Endothelial cell of umbilical vein (primary cell): ENCODE data around the gene STAT5B. TPM values are rescaled to one million over a fixed set of nuclear protein-coding genes. Genes with fewer than 3 reads are reported as not detected.

Experiments
- BruUV-seq: library from RNA; stranded (reverse); fragments of 400-500 nt; replicated peaks from 2 replicates; lab custom pipeline; 2021; lab: Mats Ljungman, UMichigan
- CTCF ChIA-PET: fragments of 300-600, 350-600 bp; sonication (Branson Sonifier 250); formaldehyde crosslinking; loops from one replicate; lab custom pipeline; 2021; ENCODE audit warnings: antibody characterized with exemption, inconsistent platforms; lab: Charles Lee
- POLR2A ChIA-PET: fragments of 300-600, 350-600 bp; sonication (Branson Sonifier 250); formaldehyde crosslinking; loops from one replicate; lab custom pipeline; 2021; ENCODE audit warnings: antibody characterized with exemption, inconsistent platforms; lab: Charles Lee
- DNase-seq: peaks from one replicate; pipeline ENCODE4 v3.0.0-alpha.2; 2011; ENCODE audit warnings: low read depth, low spot score
- FAIRE-seq: peaks from 2 replicates; lab custom pipeline; 2011; peaks lifted over from hg19 to GRCh38; lab: Jason Lieb, UNC
- H2AFZ ChIP-seq: 2 replicates; pipeline ENCODE4 v1.6.0; 2012; ENCODE audit warnings: low read depth, low read length, control low read depth, inconsistent platforms
- H3K27ac ChIP-seq: 2 replicates; pipeline ENCODE4 v1.5.1; 2011; ENCODE audit warnings: low read depth, mild to moderate bottlenecking, control low read depth, low read length, moderate library complexity; ENCODE audit not compliant: insufficient read depth
- H3K27me3 ChIP-seq, 2 experiments: 2 replicates each; pipeline versions ENCODE4 v1.6.0 to v1.6.1; 2011; ENCODE audit warnings: low read length in 2 of 2, mixed read lengths in 1 of 2; ENCODE audit not compliant: control insufficient read depth in 2 of 2, insufficient read depth in 2 of 2
- H3K36me3 ChIP-seq, 2 experiments: 2 replicates in 1 of 2; 3 replicates in 1 of 2; pipeline ENCODE4 v1.5.1; 2011; ENCODE audit warnings: low read length in 2 of 2, mild to moderate bottlenecking in 1 of 2, moderate library complexity in 1 of 2; ENCODE audit not compliant: control insufficient read depth in 2 of 2, insufficient read depth in 2 of 2; ENCODE audit errors: extremely low read depth in 1 of 2
- H3K4me1 ChIP-seq: 3 replicates; pipeline ENCODE4 v1.5.1; 2011; ENCODE audit warnings: mild to moderate bottlenecking, low read length; ENCODE audit not compliant: control insufficient read depth, insufficient read depth; ENCODE audit errors: extremely low read depth
- H3K4me2 ChIP-seq: 2 replicates; pipeline ENCODE4 v1.6.1; 2011; ENCODE audit warnings: low read length, control low read depth, mixed read lengths; ENCODE audit not compliant: insufficient read depth
- H3K4me3 ChIP-seq, 3 experiments: fragments of 200-600 bp in 1 of 3; sonication (generic), shearing (Covaris generic) in 1 of 3; replicated peaks in 1 of 3; 2 replicates each; pipeline ENCODE4 v1.5.1; 2011 to 2016; ENCODE audit warnings: control low read depth in 3 of 3, low read length in 3 of 3, mild to moderate bottlenecking in 2 of 3, inconsistent platforms in 1 of 3, low read depth in 1 of 3, moderate library complexity in 1 of 3; ENCODE audit not compliant: insufficient read depth in 1 of 3
- H3K79me2 ChIP-seq: 2 replicates; pipeline ENCODE4 v1.6.0; 2012; ENCODE audit warnings: low read length, inconsistent platforms; ENCODE audit not compliant: control insufficient read depth, insufficient read depth
- H3K9ac ChIP-seq: replicated peaks from 2 replicates; pipeline ENCODE3; 2011; ENCODE audit warnings: low read length, control low read depth; ENCODE audit not compliant: insufficient read depth; ENCODE audit errors: extremely low read depth
- H3K9me1 ChIP-seq: replicated peaks from 3 replicates; pipeline ENCODE4 v1.6.0; 2011; ENCODE audit warnings: mild to moderate bottlenecking, low read length; ENCODE audit not compliant: control insufficient read depth, insufficient read depth; ENCODE audit errors: extremely low read depth
- H3K9me3 ChIP-seq: replicated peaks from 2 replicates; pipeline ENCODE4 v1.5.1; 2012; ENCODE audit warnings: low read length, inconsistent platforms; ENCODE audit not compliant: control insufficient read depth, insufficient read depth
- H4K20me1 ChIP-seq: replicated peaks from 2 replicates; pipeline ENCODE3; 2011; ENCODE audit warnings: mild to moderate bottlenecking, low read length; ENCODE audit not compliant: control insufficient read depth, insufficient read depth; ENCODE audit errors: extremely low read depth
- CTCF ChIP-seq, 2 donors: IDR thresholded peaks; 1 replicate in 1 of 2; 2 replicates in 1 of 2; pipeline ENCODE4 v1.5.1; 2011; ENCODE audit warnings: low read length in 2 of 2, mild to moderate bottlenecking in 2 of 2, moderate library complexity in 2 of 2, control low read depth in 1 of 2, inconsistent platforms in 1 of 2, low read depth in 1 of 2; ENCODE audit not compliant: insufficient read depth in 1 of 2; ENCODE audit errors: extremely low read depth in 1 of 2
- EZH2 ChIP-seq: IDR thresholded peaks from 2 replicates; pipeline ENCODE4 v1.6.1; 2012; ENCODE audit warnings: borderline replicate concordance, low read depth, mild to moderate bottlenecking, moderate library complexity, low read length, inconsistent platforms; ENCODE audit not compliant: severe bottlenecking
- FOS ChIP-seq: IDR thresholded peaks from 2 replicates; pipeline ENCODE4 v1.6.1; 2011; ENCODE audit warnings: mild to moderate bottlenecking, low read length, moderate library complexity, borderline replicate concordance; ENCODE audit not compliant: insufficient read depth
- GATA2 ChIP-seq: IDR thresholded peaks from 2 replicates; pipeline ENCODE4 v1.7.0; 2011; ENCODE audit warnings: low read depth, mild to moderate bottlenecking, moderate library complexity, mixed read lengths, low read length; ENCODE audit not compliant: insufficient read length, insufficient read depth
- JUN ChIP-seq: IDR thresholded peaks from 2 replicates; pipeline ENCODE4 v1.6.1; 2011; ENCODE audit warnings: borderline replicate concordance, low read depth; ENCODE audit not compliant: insufficient read length, insufficient read depth
- MAX ChIP-seq: IDR thresholded peaks from 2 replicates; pipeline ENCODE4 v1.6.1; 2011; ENCODE audit not compliant: insufficient read depth, insufficient read length
- MYC ChIP-seq: IDR thresholded peaks from one replicate; pipeline ENCODE4 v1.6.1; 2011; ENCODE audit warnings: mild to moderate bottlenecking, low read depth, low read length
- POLR2A ChIP-seq: IDR thresholded peaks from 2 replicates; pipeline ENCODE4 v1.6.1; 2012; ENCODE audit warnings: low read depth, mild to moderate bottlenecking, control low read depth, low read length
- POLR2AphosphoS5 ChIP-seq: IDR thresholded peaks from 2 replicates; pipeline ENCODE4 v1.6.1; 2012; ENCODE audit warnings: low read depth, mild to moderate bottlenecking, control low read depth, low read length, moderate library complexity; ENCODE audit not compliant: insufficient read depth
- dilution Hi-C: fragments of 300-500 bp; cut with MboI; formaldehyde crosslinking; loops from one replicate; pipeline ENCODE4 v1.15.0; 2019; ENCODE audit warnings: low sequenced_read_pairs; ENCODE audit not compliant: extremely low pct_ligation_motif_present
- intact Hi-C: fragments of 100-400 bp; cut with micrococcal nuclease; formaldehyde crosslinking; loops from one replicate; pipeline ENCODE4 v1.10.0; 2022
- polyA plus RNA-seq, 4 experiments: library from polyadenylated mRNA; depleted of rRNA in 3 of 4; stranded (reverse) in 3 of 4; unstranded in 1 of 4; fragments of >200 nt; gene quantifications; 2 replicates each; pipeline versions ENCODE4 v1.2.1 to v1.2.3, GENCODE V29; 2011 to 2012; ENCODE audit warnings: missing spikeins in 1 of 4
- total RNA-seq: library from RNA; stranded (reverse); gene quantifications from 2 replicates; pipeline ENCODE4 v1.2.3, GENCODE V29; 2021

The STAT5B gene
- total and polyA plus RNA-seq, 2 donors (not counting 3 experiments of a cell fraction or from before 2014, with no cell fraction given): 43.3 to 53.7 TPM

GRCh38 chr17:42230225-42230624 is 46.0 kb downstream of the STAT5B start:
- Histone ChIP-seq H3K9ac (no peak overlapping the region), H3K27me3 (no peaks in the 10 kb centered on the region), H3K4me3 (no peak overlapping the region), H2AFZ (no peak overlapping the region), H3K36me3 (no peaks in the 10 kb centered on the region), H3K4me2 (no peak overlapping the region), H4K20me1 (no peaks in the 10 kb centered on the region), H3K9me3 (no peaks in the 10 kb centered on the region), H3K9me1 (no peaks in the 10 kb centered on the region), H3K4me1 (peaks cover 17% of the 10 kb centered on the region), H3K27ac (no peak overlapping the region), H3K79me2 (peaks cover 11% of the 10 kb centered on the region)
- DNase-seq (no peak), FAIRE-seq (no peak)
- TF ChIP-seq EZH2 (no peak), POLR2A (no peak), POLR2AphosphoS5 (no peak), MAX (no peak), MYC (no peak), FOS (no peak), CTCF (IDR thresholded peaks at IDR 0.05; ENCODE audit: extremely low read depth in 1 of 2, insufficient read depth in 1 of 2, low read depth in 1 of 2, low read length in 2 of 2) (no peak), JUN (no peak), GATA2 (no peak)
- intact Hi-C loops: no loop called here
- dilution Hi-C loops: no loop called here
- BruUV-seq: no TSS peak
- CTCF ChIA-PET: interaction anchor here (1.0 to 2.0 kb wide), 3 partner anchors 18 to 287 kb away, joined by 3 to 7 read pairs (median 5); no protein-coding TSS in a partner anchor
- POLR2A ChIA-PET: no interaction called here
